Stimulated activated CD8-positive, alpha-beta memory T cell treated with anti-CD3 and anti-CD28 coated beads, Interleukin-7, amount 100 ng/mL, for 24 hours (primary cell): Measurements from ENCODE around the gene ST6GALNAC3.
"Not testable (repeated sequence)": the region's sequence is repeated elsewhere in the genome, so short reads cannot be mapped to it uniquely, and the experiment has no call there.

Experiments used
- DNase-seq: peaks from one replicate; pipeline ENCODE4 v3.0.0-alpha.2; 2020; ENCODE audit warnings: low read depth

ST6GALNAC3 gene

DNA sequence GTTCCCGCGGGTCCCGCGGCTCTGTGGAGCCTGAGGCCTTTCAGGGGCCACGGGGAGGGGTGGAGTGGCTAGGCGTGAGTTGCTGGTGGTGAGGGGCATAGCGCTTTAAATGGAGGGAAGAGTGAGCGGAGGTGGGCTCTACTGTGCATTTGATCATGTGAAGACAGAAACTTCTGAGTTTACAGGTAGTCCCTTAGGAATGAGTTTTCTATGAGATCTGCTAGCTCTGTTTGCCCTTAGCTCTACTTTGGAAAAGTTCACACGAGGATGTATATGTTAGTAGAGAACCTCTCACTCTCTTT is 593 bp downstream of the ST6GALNAC3 start:
- no peak for DNase-seq

GRCh38 chr1:76075877-76076276 is 1.3 kb downstream of the ST6GALNAC3 start:
- no peak for DNase-seq

GRCh38 chr1:76079475-76080227 is 5.1 kb downstream of the ST6GALNAC3 start:
- DNase-seq: no peak

GRCh38 chr1:76080552-76081079 is 6.1 kb downstream of the ST6GALNAC3 start:
- no peak for DNase-seq

- no peak for DNase-seq
Observed at GRCh38 chr1:76082062-76082461, 7.5 kb downstream of the ST6GALNAC3 start.

GRCh38 chr1:76083189-76083588 is 8.6 kb downstream of the ST6GALNAC3 start:
- DNase-seq: no peak

GRCh38 chr1:76084029-76084627 is 9.6 kb downstream of the ST6GALNAC3 start:
- no peak for DNase-seq

- no peak for DNase-seq
Observed at GRCh38 chr1:76084685-76085084, 10.1 kb downstream of the ST6GALNAC3 start.

- no peak for DNase-seq
Observed at GRCh38 chr1:76086109-76086508, 11.6 kb downstream of the ST6GALNAC3 start.

DNA sequence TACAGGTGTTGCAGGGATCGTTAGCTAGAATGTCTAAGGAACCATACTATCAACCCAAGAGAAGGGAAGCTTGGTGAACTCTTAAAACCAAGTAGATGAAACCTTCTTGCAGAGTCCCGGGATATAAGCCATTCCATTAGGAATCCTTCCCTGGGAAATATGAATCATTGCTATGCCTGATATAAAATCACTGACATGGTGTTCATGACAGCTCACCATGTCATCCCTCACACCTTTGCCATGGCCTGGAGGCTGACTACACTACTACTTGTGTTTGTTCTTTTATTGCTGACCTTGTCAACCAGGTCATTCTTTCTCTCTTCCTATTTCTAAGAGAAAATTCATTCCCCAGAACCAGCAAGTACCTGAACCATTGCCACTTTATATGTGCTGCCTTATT is 12.1 kb downstream of the ST6GALNAC3 start:
- no peak for DNase-seq

GRCh38 chr1:76090283-76091203 is 16.0 kb downstream of the ST6GALNAC3 start:
- DNase-seq: no peak

GRCh38 chr1:76092812-76093211 is 18.3 kb downstream of the ST6GALNAC3 start:
- DNase-seq: no peak

DNA sequence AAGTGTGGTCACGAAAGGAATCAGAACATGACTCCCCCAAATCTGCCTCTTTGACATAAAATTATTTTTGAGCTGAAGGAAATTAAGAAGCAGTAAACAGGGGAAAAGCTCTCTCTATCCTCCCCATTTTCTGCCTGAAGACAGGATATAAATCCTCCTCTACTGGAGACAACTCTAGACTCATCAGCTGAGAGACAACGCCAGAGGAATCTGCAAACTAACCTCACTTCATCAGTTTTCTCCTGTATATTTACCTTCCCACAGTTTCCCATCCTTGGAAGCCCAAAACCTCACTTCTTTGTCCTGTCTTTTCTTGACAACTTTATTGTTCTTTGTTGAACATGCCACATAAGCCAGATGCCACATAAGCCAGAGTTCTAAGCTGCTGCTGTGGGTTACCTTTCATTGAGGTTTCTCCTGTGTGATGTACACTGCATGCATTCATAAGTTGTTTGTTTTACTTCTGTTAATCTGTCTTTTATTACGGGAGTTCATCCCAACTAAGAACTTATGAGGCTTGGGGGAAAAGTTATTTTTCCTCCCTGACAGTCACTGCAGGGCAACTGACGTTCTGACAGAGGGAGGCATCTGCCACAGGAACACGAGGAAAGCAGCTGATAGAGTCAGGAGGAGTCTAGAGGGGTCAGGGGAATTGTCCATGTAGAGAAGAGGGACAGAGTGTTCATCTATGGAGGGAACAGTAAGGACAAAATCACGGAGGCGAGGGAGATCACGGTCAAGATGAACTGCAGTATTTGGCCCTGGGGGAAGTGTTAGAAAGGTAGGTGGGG is 19.2 kb downstream of the ST6GALNAC3 start:
- DNase-seq: no peak

DNA sequence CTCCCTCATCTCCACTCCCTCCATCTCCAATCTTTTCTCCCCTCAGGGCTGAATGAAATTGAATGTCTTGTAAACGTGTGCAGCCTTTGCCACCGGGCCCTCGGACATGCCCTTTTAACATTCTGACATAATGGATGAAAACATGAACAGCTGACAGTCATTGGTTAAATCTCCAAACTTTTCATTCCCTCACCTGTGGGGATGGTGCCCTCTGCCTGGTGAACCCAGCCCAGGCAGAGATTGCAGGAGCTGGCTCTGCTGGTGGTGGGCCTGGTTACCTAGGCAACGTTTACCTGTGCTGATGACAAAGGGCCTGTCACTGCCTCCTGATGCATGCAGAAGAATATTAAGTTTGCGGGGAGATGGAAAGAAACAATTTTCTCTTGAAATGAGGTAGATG is 21.3 kb downstream of the ST6GALNAC3 start:
- DNase-seq: no peak

GRCh38 chr1:76097064-76097463 is 22.5 kb downstream of the ST6GALNAC3 start:
- DNase-seq: not testable (repeated sequence)

GRCh38 chr1:76098845-76099244 is 24.3 kb downstream of the ST6GALNAC3 start:
- DNase-seq: no peak

- no peak for DNase-seq
Observed at GRCh38 chr1:76101548-76101947, 27.0 kb downstream of the ST6GALNAC3 start.

GRCh38 chr1:76102046-76102445 is 27.5 kb downstream of the ST6GALNAC3 start:
- DNase-seq: no peak

DNA sequence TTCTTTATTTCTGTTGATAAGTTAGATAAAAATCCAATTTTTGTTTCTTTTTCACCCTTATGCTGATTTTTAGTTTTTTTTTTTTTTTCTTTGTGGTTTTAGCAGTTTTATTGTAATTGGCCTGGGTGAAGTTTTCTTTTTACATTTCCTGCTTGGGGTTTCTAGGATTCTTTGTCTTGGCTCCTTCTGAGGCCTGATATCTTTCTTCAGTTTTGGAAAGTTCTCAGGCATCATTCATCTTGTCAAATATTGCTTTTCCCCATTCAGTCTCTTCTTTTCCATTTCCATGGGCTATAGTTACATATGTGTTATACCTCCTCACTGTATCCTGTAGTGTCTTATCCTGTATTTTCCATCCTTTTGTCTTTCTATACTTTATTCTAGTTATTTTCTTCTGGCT is 28.5 kb downstream of the ST6GALNAC3 start:
- no peak for DNase-seq

GRCh38 chr1:76105372-76105771 is 30.8 kb downstream of the ST6GALNAC3 start:
- no peak for DNase-seq

GRCh38 chr1:76106251-76106650 is 31.7 kb downstream of the ST6GALNAC3 start:
- DNase-seq: no peak

- no peak for DNase-seq
Observed at GRCh38 chr1:76106719-76107235, 32.2 kb downstream of the ST6GALNAC3 start.
